HG03469 (cell line): ENCODE results near the gene PIAS2.
"Not testable (repeated sequence)": the region's sequence is repeated elsewhere in the genome, so short reads cannot be mapped to it uniquely, and the experiment has no call there.

ENCODE experiments used
- ATAC-seq: cut with Tn5 transposase; IDR thresholded peaks from one replicate; pipeline ENCODE4 v1.9.1; 2021; ENCODE audit warnings: mild to moderate bottlenecking, moderate library complexity, moderate number of reproducible peaks; ENCODE audit not compliant: unreplicated experiment

PIAS2 gene, protein sequence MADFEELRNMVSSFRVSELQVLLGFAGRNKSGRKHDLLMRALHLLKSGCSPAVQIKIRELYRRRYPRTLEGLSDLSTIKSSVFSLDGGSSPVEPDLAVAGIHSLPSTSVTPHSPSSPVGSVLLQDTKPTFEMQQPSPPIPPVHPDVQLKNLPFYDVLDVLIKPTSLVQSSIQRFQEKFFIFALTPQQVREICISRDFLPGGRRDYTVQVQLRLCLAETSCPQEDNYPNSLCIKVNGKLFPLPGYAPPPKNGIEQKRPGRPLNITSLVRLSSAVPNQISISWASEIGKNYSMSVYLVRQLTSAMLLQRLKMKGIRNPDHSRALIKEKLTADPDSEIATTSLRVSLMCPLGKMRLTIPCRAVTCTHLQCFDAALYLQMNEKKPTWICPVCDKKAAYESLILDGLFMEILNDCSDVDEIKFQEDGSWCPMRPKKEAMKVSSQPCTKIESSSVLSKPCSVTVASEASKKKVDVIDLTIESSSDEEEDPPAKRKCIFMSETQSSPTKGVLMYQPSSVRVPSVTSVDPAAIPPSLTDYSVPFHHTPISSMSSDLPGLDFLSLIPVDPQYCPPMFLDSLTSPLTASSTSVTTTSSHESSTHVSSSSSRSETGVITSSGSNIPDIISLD

DNA sequence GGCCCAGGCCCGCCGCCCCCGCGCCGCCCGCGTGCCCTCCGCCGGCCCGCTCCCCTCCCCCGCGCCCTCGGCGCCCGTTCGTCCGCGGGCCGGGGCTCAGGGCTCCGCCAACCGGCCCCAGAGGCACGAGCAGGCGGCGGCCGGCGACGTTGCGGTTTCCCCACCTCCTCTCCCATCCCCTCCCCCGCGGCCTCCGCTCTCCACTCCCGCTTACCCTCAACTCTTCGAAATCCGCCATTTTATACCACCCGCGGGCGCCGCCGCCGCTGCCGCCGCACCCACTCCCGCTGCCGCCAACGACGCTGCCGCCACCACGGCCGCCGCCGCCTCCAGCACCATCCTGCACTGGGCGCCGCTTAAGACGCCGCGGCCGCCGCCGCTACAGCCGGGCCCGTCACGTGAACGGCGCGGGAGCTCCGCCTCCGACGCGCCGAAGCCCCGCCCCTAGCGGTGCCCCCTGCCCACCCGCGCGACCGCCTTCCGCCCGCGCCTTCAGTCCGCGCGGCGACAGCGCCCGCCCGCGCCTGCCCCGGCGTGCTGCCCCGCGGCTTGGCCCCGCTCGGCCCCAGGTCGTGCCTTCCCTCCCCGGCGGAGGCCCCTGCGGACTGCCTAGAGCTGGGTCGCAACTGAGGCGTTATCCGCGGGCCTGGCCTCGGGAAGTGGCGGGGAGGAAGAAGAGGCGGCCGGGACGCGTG is at the start of gene PIAS2, which contains the start of gene KATNAL2:
TSS of gene PIAS2 (minus strand) at position 400 of the 695 bp plus-strand sequence. CDS start at position 238, 162 bp downstream.
TSS of gene KATNAL2 (plus strand) at position 495 of the 695 bp plus-strand sequence. CDS start 29,271 bp downstream, outside the sequence.
- ATAC-seq: peak; percentile 79

DNA sequence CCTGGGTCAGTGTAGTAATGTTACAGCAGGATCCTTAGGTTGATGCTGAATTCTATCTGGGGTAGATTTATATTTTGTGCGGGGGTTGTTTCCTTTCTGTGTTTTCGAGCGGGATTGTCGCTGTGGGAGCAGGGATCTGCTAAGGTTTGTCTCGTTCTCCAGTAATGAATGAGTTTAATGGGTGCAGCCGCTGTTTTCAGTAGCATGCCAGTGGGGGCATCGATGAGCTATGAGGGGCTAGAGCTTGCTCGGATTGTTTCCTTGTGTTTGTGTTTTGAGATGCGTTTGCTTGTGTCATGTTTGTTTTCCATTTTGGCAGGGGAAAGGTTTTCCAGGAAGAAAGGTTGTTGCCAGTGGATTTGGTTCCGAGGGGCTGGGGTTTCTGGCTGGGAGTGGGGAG is 49.0 kb upstream of the PIAS2 start:
- not testable (repeated sequence) for ATAC-seq

DNA sequence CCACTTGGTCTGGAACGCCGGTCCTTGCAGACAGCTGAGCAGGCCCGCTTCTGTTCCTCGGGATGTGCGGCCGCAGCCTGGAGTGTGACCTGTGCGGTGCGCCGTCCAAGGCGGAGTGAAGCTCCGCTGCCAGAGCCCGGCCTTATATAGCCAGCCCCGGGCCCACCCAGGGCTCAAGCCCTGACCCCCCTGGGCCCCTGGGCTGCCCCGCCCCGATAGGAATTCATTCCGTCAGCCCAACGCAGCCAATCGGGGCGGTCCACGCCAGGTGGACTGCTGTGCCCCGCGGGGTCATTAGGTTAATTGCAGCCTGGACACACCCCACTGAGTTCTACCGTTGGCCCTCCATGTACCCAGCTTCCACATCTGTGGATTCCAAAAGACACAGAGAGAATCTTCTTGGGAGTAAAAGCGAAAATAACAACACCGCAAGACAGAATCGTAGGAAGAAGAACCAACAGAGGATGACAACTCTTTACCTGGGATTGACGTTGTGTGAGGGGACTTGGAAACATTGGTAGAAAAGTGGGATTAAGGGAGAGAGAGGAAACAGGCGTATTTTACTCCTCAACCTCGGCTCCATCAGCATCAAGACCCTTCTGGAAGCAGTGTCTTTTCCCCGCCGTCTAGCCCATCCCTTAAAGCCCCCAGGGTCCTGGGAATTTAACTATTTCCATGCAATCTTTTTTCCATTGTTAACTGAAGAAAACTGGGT is 47.4 kb upstream of the PIAS2 start:
- ATAC-seq: not testable (repeated sequence)

DNA sequence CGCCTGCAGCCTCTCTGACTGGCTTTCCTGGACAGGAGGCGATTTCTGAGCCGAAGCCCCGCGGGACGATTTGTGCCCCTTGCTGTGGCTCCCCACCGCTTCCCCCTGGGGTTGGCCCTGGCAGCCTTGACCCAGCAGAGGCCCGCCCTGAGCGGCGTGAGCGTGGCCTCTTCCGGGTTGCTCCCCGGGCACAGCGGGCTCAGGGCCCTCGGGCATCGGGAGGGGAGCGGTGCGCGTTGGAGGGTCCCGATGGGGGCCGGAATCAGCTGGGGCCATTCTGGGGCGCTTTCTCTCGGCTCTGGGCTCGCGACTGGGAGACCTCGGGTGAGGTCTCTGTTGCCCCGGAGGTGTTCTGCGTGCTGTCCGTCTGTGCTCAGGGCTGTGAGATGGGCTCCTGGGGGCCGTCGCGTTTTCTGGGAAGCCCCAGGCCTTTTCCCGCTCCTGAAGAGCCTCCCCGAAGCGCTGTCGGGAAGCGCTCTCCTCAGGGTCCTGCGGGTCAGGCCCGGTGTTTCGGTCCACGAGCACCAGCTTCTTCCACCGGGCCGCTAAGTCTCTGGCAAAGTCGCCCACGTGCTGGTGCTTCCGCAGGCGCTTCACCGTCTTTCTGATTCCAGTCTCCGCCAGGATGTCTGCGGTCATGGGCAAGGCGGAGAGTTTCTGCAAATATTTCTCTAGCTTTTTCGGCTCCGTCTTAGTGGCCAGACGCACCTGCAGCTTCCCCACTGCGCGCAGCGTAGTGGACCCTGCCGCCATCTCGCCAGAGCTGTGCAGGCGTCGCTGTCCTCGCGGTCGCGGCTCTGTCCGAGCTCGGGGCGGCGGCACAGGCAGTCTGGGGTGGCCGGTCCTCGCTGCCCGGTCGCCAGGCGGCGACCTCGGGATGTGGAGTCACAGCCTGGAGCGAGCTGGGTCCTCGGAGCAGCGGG is 46.6 kb upstream of the PIAS2 start:
- not testable (repeated sequence) for ATAC-seq

DNA sequence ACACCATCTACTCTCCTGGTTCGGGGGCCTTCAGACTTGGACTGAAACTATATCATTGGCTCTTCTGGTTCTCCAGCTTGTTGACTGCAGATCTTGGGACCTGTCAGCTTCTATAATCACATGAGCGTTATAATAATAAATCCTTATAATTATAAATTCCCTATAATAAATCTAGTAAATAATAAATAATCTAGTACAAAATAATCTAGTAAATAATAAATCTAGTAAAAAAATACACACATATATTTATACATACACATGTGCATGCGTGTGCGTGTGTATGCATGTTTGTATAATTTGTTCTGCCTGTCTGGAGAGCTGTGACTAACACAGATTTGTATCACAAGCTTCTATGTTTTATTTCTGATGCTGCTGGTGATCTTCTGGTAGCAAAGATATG is 40.9 kb upstream of the PIAS2 start:
- no peak for ATAC-seq

DNA sequence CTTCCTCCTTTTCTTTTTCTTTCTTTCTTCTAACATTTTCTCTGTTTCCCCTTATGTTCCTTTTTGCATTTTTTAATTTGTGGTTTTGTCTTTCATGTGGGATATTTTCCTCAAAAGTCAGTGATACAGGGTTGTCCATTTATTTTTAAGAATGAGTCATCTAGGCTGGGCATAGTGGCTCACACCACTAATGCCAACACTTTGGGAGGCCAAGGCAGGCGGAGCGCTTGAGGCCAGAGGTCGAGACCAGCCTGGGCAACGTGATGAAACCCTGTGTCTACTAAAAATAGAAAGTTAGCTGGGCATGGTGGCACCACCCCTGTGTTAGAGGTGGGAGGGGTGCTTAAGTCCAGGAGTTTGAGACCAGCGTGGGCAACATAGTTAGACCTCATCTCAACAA is 35.9 kb upstream of the PIAS2 start:
- ATAC-seq: no peak

DNA sequence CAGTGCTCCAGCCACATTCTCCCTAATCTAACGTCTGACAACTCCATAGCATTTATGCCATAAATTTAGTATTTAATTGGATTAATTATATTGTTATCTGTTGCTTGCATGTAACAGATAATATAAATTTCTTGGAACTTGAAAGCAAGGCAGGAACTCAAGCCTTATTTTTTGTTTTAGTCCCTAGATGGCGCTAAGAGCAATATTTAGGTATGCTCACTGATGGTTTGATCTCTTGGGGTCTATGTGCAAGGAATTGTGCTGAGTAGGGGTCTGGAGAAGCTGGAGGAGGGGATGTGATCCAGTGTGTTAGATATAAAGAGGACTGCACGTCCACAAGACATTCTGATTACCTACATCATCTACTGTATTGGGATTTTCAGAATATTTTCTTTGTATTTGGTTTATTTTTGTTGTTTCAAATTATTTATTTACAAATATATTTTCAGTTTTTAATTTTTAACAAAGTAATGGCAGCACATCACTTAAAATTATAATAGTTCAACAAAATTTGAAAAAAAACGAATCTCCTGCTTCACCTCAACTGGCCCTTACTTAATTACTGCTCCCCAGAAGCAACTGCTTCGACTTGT is 32.9 kb upstream of the PIAS2 start:
- ATAC-seq: no peak

DNA sequence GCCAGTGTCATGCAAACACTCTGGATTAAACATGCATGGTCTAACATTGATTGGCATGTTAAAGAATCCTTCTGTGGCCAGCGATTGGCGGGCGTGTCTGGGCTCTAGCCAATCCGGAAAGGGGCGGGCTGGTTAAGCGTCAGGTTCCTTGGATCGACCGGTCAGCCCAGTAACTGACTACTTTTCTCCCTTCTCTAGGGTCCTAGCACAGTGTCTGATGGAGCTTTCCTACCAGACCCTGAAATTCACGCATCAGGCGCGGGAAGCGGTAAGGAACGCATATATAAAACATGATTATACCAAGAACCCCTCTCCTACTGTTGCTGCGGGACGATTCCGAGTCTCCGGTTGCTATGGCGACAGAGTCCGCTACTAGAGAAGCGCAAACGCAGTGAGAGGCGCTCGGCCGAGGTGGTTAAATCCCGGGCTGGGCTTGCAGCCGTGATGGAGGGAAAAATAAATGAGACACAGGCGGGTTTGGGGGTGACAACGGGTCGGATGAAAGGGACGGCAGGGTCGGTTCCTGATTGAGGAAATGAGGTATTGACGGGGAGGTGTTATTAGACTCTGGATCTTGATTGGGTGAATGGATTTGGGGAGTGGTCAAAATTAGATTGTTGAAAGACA is 29.5 kb upstream of the PIAS2 start:
- peak; percentile 88 for ATAC-seq

DNA sequence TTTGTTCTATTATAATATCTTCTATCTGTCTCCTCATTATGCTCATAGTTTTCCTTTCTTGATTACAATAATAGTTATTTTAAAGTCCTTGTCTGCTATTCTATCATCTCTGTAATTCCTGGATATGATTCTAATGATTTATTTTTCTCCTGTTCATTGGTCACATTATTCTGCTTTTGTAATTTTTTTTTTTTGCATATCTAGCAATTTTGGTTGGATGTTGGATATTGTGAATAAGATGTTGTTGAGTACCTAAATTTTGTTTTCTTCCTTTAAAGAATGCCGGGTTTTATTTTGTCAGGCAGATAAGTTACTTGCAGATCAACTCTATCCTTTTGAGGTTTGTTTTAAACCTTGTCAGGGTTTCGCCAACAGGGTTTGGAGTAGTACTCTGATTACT is 25.3 kb upstream of the PIAS2 start:
- ATAC-seq: no peak

DNA sequence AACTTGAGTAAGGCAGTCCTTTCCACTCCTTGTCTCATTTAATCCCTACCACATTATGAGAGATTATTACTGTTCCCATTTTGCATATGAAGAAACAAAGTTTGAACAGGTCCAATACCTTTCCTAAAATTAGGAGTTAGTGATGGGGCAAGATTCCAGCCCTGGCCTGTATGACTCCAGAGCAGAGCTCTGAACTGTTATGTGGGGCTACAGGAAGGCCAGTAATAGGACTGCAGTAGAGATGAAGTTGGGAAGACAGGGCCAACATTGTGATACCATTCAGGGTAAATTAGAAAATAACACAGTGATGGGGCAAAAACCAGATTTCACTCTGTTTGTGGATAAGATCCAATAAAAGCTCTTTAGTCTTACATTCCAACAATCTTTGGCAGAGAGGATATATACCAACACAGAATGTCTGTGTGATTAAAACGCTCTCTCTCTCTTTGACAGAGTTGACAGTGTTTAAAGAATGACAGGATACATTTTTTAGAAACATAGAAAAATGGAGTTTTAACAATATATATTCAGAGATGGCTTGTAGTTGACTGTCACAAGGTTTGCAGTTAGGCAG is 22.8 kb upstream of the PIAS2 start:
- no peak for ATAC-seq

DNA sequence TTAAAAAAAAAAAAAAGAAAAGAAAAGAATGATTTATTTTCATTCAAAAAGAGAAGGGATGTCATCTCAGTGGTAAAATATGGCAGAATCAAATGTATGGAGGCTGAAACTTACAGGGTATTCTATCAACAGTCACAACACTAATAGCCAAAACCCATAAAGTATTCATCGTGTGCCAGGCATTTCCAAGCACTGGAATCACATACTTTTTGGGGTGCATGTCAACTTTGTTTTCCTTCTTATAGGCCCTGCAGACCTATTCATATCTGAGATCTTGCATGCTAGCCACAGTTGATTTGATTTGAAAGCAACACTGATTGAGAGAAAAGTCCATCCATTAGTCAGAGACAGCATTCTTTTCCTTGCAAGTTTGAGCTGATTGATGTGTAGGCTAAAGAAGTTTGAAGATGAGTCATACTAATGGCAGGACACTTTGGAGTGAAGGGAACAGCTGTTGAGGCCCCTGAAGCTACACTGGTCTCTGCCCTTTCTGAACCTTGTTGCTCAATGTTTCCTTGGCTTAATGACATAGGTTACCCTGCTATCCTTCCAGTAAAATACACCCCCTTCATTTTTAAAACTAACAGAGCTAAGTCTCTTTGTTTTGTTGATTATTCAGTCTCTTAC is 22.1 kb upstream of the PIAS2 start:
- ATAC-seq: no peak

DNA sequence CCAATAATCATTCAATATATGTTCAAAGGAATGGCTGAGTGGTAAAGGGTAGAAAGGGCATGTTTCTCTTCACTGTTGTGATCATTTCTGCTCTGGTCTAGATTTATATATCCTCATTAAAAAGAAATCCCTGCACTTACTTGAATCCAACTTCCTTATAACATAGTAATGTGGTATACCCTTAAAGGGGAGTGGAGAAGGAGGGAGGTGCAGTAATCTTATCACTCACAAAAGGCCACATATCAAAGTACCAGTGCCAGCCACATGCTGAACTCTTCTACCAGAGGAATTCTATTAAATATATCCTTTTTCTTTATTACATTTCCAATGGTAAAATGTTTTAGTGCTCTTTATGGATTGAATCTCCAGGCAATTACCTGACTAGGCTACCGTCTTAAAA is 3.3 kb upstream of the PIAS2 start:
- no peak for ATAC-seq

DNA sequence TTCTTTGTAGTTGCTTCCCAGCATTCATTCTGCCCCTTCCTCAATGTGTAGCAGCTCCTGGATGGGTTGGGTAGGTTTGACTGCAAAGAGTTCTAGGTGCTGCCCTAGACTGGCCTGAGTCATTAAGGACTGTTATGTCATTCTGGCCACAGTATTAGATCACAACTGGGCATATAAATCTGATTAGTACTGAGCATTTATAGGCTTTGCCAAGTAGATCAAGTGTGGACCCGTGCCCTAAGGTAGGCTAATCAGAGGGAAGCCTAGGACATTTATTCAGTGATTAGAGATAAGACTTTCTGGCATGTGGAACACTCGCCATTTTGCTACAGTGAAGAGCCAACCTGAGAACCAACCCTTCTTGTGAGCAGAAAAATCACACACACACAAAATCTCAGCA is 2.8 kb upstream of the PIAS2 start:
- no peak for ATAC-seq

DNA sequence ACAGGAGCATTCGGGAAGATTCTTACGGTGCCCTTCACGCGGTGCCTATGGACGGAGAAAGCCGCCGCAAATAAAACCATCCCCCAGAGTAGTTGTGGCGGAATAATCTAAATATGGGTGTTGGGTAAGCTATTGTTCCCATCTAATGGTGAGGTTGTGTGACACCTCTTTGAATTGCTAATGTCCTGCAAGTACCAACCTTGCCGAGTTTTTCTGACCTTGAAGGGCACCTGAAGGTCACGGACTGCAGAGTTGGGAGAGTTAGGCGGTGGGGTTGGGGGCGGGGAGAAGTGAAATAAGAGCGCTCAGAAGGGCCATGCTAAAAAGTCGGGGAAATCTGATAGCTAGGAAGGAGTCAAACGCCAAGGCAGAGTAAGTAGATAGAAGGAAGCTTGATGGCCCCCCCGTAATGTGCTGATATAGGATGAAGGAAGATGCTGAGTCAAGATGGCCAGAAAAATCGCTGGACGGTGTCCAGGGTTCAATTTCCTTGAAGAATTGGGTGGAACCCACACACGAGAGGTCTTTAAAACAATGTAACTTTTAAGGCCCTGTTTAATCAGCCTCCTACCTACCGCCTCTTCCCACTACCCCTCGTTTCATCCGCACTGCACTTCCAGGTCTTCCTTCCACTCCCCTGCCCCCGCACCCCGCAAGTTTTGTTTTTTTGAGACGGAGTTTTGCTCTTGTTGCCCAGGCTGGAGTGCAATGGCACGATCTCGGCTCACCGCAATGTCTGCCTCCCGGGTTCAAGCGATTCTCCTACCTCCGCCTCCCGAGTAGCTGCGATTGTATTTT is 695 bp upstream of the PIAS2 start:
- ATAC-seq: peak; percentile 2

DNA sequence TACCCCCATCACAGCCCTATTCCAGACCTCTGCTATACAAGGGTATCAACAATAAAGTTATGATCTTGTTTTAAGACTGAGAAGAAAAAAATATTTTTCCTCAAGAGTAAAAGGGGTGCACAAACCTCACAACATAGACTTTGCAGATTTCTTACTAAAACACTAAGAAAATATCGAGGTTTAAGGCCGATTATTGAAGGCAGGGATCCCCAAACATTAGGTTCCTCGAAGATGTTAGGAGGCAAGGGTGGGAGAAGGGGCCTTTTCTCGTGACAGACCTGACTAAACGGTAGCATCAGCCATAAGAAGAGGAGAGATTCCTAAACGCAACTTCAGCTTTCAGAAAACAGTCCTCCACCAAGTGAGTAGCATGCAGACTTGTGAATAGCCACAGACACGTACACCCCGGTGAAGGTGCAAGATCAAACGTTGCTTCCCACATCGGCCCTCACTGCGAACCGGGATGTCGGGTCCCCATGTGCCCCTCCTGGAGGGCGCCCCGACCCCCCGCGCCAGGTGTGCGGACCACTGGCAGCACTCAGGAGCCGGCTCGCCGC is 678 bp downstream of the PIAS2 start:
- ATAC-seq: peak; percentile 9

DNA sequence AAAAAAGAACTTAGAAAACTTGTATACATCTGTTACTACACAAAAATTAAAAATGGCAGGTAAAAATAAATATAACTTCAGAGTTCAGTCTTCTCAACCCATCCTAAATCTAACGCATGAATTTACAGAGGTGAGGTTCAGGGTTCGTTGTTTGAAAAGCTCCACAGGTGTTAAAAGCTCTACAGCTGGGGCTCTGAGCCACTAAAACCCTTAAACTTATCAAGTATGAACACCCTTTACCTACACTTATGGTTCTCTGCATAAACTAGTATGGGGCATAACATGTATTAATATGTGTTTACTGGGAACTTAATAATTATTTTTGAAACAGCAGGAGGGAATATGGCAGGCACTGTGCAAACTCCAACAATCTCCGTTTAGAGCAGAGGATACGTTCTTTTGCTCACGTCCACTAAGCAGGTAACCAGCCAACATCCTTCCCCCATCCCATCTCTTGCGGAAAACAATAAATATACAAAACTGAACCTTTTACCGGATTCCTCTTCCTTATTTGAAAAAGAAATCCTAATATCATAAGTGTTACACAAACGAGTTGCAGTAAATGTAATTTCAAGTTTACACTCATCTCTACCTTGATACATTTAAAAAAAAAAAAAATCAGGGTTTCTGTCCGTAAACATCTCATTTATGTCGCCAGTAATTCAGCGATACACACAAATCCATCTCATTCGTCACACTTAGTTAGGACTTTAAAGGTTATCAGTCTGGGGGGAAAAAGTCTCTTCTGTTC is 1.3 kb downstream of the PIAS2 start:
- no peak for ATAC-seq
